Caco-2 (cell line): Measurements from ENCODE around the gene CNOT8. TPM values are rescaled to one million over a fixed set of nuclear protein-coding genes. Genes with fewer than 3 reads are reported as not detected.
"Not testable (repeated sequence)": the region's sequence is repeated elsewhere in the genome, so short reads cannot be mapped to it uniquely, and the experiment has no call there.

Experiments used
- BruUV-seq: library from RNA; stranded (reverse); fragments of 400-500 nt; replicated peaks from 2 replicates; lab custom pipeline; 2021; lab: Mats Ljungman, UMichigan
- CTCF ChIA-PET: fragments of 300-600 bp; sonication (Branson Sonifier 250); formaldehyde crosslinking; loops from one replicate; lab custom pipeline; 2022; ENCODE audit warnings: antibody characterized with exemption; lab: Charles Lee
- POLR2A ChIA-PET: fragments of 300-600 bp; sonication (Branson Sonifier 250); formaldehyde crosslinking; loops from one replicate; lab custom pipeline; 2022; ENCODE audit warnings: antibody characterized with exemption; lab: Charles Lee
- DNase-seq, 2 experiments: peaks; one replicate each; pipeline versions ENCODE4 v3.0.0 to v3.0.0-alpha.2; 2020 to 2022
- H3K27me3 ChIP-seq: replicated peaks from 2 replicates; pipeline ENCODE4 v1.6.0; 2011; ENCODE audit warnings: low read length; ENCODE audit not compliant: control insufficient read depth, insufficient read depth
- H3K36me3 ChIP-seq: 2 replicates; pipeline ENCODE4 v1.5.1; 2011; ENCODE audit warnings: low read length; ENCODE audit not compliant: control insufficient read depth, insufficient read depth
- H3K4me1 ChIP-seq: fragments of 250-450 bp; sonication (Bioruptor Pico); 2 replicates; pipeline ENCODE4 v1.5.1; 2020; ENCODE audit warnings: mild to moderate bottlenecking
- H3K4me3 ChIP-seq: 2 replicates; pipeline ENCODE4 v1.5.1; 2011; ENCODE audit warnings: low read depth, mild to moderate bottlenecking, control low read depth, low read length
- H3K9me3 ChIP-seq: fragments of 250-450 bp; sonication (Bioruptor Pico); 2 replicates; pipeline ENCODE4 v1.5.1; 2020; ENCODE audit warnings: mild to moderate bottlenecking, moderate library complexity
- H3K27ac Mint-ChIP-seq: one replicate; pipeline ENCODE4 v1.8.0; 2022; ENCODE audit warnings: mixed read lengths; ENCODE audit not compliant: unreplicated experiment
- H3K27me3 Mint-ChIP-seq: one replicate; pipeline ENCODE4 v1.8.0; 2022; ENCODE audit warnings: mixed read lengths; ENCODE audit not compliant: insufficient read depth, unreplicated experiment
- H3K36me3 Mint-ChIP-seq: one replicate; pipeline ENCODE4 v1.8.0; 2022; ENCODE audit warnings: mild to moderate bottlenecking, mixed read lengths; ENCODE audit not compliant: insufficient read depth, unreplicated experiment
- H3K4me1 Mint-ChIP-seq: one replicate; pipeline ENCODE4 v1.8.0; 2022; ENCODE audit warnings: low read depth, mixed read lengths; ENCODE audit not compliant: unreplicated experiment
- H3K4me3 Mint-ChIP-seq: one replicate; pipeline ENCODE4 v1.8.0; 2022; ENCODE audit warnings: mild to moderate bottlenecking, moderate library complexity, mixed read lengths; ENCODE audit not compliant: unreplicated experiment
- H3K9me3 Mint-ChIP-seq: one replicate; pipeline ENCODE4 v1.8.0; 2022; ENCODE audit warnings: mixed read lengths; ENCODE audit not compliant: unreplicated experiment
- CTCF ChIP-seq, 2 experiments: fragments of 200-600 bp in 1 of 2; IDR thresholded peaks; 1 replicate in 1 of 2; 2 replicates in 1 of 2; pipeline versions ENCODE4 v1.5.1 to v1.8.0; 2011 to 2022; ENCODE audit warnings: antibody characterized with exemption in 1 of 2, control low read depth in 1 of 2, inconsistent platforms in 1 of 2, low read depth in 1 of 2, low read length in 1 of 2, mild to moderate bottlenecking in 1 of 2, moderate library complexity in 1 of 2; ENCODE audit not compliant: insufficient read depth in 1 of 2, severe bottlenecking in 1 of 2, unreplicated experiment in 1 of 2
- intact Hi-C: fragments of 100-400 bp; cut with micrococcal nuclease; formaldehyde crosslinking; loops from one replicate; pipeline ENCODE4 v1.10.0; 2022; ENCODE audit not compliant: unreplicated experiment
- total RNA-seq: library from RNA; stranded (reverse); gene quantifications from 2 replicates; pipeline ENCODE4 v1.2.3, GENCODE V29; 2022

Gene CNOT8
- total RNA-seq, 1 experiment from 2014 or later: 38.1 TPM

GRCh38 chr5:154901276-154901675 lies 42.8 kb downstream of the CNOT8 start:
- H3K36me3 ChIP-seq: no peaks in the 10 kb centered on the region
- no peak for TF ChIP-seq CTCF (IDR thresholded peaks at IDR 0.05; ENCODE audit: insufficient read depth in 1 of 2, low read depth in 1 of 2, low read length in 1 of 2, severe bottlenecking in 1 of 2, unreplicated experiment in 1 of 2)
- no peak for DNase-seq
- H3K27me3 ChIP-seq: no peaks in the 10 kb centered on the region
- Mint-ChIP-seq H3K4me3 (no peak overlapping the region), H3K27ac (no peak overlapping the region), H3K36me3 (peaks cover 79% of the 10 kb centered on the region), H3K27me3 (no peaks in the 10 kb centered on the region), H3K9me3 (no peaks in the 10 kb centered on the region), H3K4me1 (no peaks in the 10 kb centered on the region)
- ChIA-PET CTCF (no interaction called here), POLR2A (no interaction called here)
- no peaks in the 10 kb centered on the region for H3K4me1 ChIP-seq
- intact Hi-C loops: no loop called here
- H3K9me3 ChIP-seq: no peaks in the 10 kb centered on the region
- BruUV-seq: no TSS peak
- no peak overlapping the region for H3K4me3 ChIP-seq

- no peak overlapping the region for H3K4me3 Mint-ChIP-seq
- peaks cover 79% of the 10 kb centered on the region for H3K36me3 Mint-ChIP-seq
- no peaks in the 10 kb centered on the region for H3K9me3 ChIP-seq
- ChIA-PET POLR2A (no interaction called here), CTCF (no interaction called here)
- no peaks in the 10 kb centered on the region for H3K4me1 ChIP-seq
- BruUV-seq: no TSS peak
- no peak overlapping the region for H3K27ac Mint-ChIP-seq
- intact Hi-C loops: no loop called here
- H3K27me3 ChIP-seq: no peaks in the 10 kb centered on the region
- no peaks in the 10 kb centered on the region for H3K9me3 Mint-ChIP-seq
- no peaks in the 10 kb centered on the region for H3K36me3 ChIP-seq
- no peak overlapping the region for H3K4me3 ChIP-seq
- H3K4me1 Mint-ChIP-seq: no peaks in the 10 kb centered on the region
- no peak for TF ChIP-seq CTCF (IDR thresholded peaks at IDR 0.05; ENCODE audit: insufficient read depth in 1 of 2, low read depth in 1 of 2, low read length in 1 of 2, severe bottlenecking in 1 of 2, unreplicated experiment in 1 of 2)
- H3K27me3 Mint-ChIP-seq: no peaks in the 10 kb centered on the region
- DNase-seq: no peak
These were observed 43.5 kb downstream of the CNOT8 start for GRCh38 chr5:154901913-154902312.

- CTCF ChIA-PET, H3K36me3 ChIP-seq, BruUV-seq, H3K4me3 Mint-ChIP-seq, POLR2A ChIA-PET, H3K9me3 ChIP-seq, H3K9me3 Mint-ChIP-seq, H3K27me3 Mint-ChIP-seq, H3K4me3 ChIP-seq, H3K4me1 ChIP-seq, H3K4me1 Mint-ChIP-seq, H3K27ac Mint-ChIP-seq, H3K27me3 ChIP-seq, DNase-seq, intact Hi-C loops: not testable (repeated sequence)
- peaks cover 85% of the 10 kb centered on the region for H3K36me3 Mint-ChIP-seq
These were observed 47.2 kb downstream of the CNOT8 start for GRCh38 chr5:154905601-154906000.

- H3K36me3 ChIP-seq: peaks cover 3% of the 10 kb centered on the region
- H3K9me3 ChIP-seq: no peaks in the 10 kb centered on the region
- H3K27me3 Mint-ChIP-seq: no peaks in the 10 kb centered on the region
- POLR2A ChIA-PET: no interaction called here
- peaks cover 43% of the 10 kb centered on the region for H3K36me3 Mint-ChIP-seq
- DNase-seq: no peak
- CTCF ChIA-PET: no interaction called here
- H3K4me3 ChIP-seq: no peak overlapping the region
- no peaks in the 10 kb centered on the region for H3K4me1 Mint-ChIP-seq
- H3K27ac Mint-ChIP-seq: no peak overlapping the region
- H3K4me1 ChIP-seq: no peaks in the 10 kb centered on the region
- no peaks in the 10 kb centered on the region for H3K9me3 Mint-ChIP-seq
- no peaks in the 10 kb centered on the region for H3K27me3 ChIP-seq
- no peak for TF ChIP-seq CTCF (IDR thresholded peaks at IDR 0.05; ENCODE audit: insufficient read depth in 1 of 2, low read depth in 1 of 2, low read length in 1 of 2, severe bottlenecking in 1 of 2, unreplicated experiment in 1 of 2)
- intact Hi-C loops: no loop called here
- BruUV-seq: no TSS peak
- H3K4me3 Mint-ChIP-seq: no peak overlapping the region
These were observed 58.4 kb downstream of the CNOT8 start for GRCh38 chr5:154916874-154917273.
